Astrocyte (in vitro differentiated cells and primary cell): Measurements from ENCODE around the gene SDR42E2.
A peak's percentile ranks its signal among the peaks of the same experiment; 100 is the strongest.

Source experiments
- CTCF ChIP-seq: IDR thresholded peaks from 2 replicates; pipeline ENCODE4 v1.5.1; 2011; ENCODE audit warnings: low read depth, mild to moderate bottlenecking, inconsistent platforms, low read length, moderate library complexity; ENCODE audit not compliant: insufficient read depth
- EZH2 ChIP-seq: IDR thresholded peaks from 2 replicates; pipeline ENCODE4 v1.6.1; 2012; ENCODE audit warnings: mild to moderate bottlenecking, low read length, inconsistent platforms; ENCODE audit not compliant: insufficient read depth

- TF ChIP-seq CTCF (peak; percentile 71), EZH2 (no peak)
These were observed 33.6 kb downstream of the SDR42E2 start for GRCh38 chr16:22195695-22196558.
